Kidney (tissue), 14 donors: ENCODE measurements around the gene ORAI1. TPM values are rescaled to one million over a fixed set of nuclear protein-coding genes. Genes with fewer than 3 reads are reported as not detected.

Experiments
- DNase-seq, 5 donors: peaks; one replicate each; pipeline ENCODE4 v3.0.0-alpha.2; 2013 to 2020
- FAIRE-seq: peaks from 2 replicates; lab custom pipeline; 2012; peaks lifted over from hg19 to GRCh38; lab: Jason Lieb, UNC
- H3K27ac ChIP-seq, 2 donors: one replicate each; pipeline ENCODE4 v1.7.0; 2013; ENCODE audit warnings: low read depth in 2 of 2, low read length in 2 of 2, inconsistent platforms in 1 of 2
- H3K27me3 ChIP-seq: one replicate; pipeline ENCODE4 v1.7.1; 2013; ENCODE audit warnings: low read length, inconsistent platforms; ENCODE audit not compliant: control insufficient read depth, insufficient read depth
- H3K36me3 ChIP-seq, 3 donors: one replicate each; pipeline versions ENCODE4 v1.7.0 to v1.7.1; 2013; ENCODE audit warnings: low read length in 3 of 3, control low read depth in 1 of 3, inconsistent platforms in 1 of 3; ENCODE audit not compliant: insufficient read depth in 3 of 3, control insufficient read depth in 2 of 3
- H3K4me1 ChIP-seq, 3 donors: one replicate each; pipeline versions ENCODE4 v1.7.0 to v1.7.1; 2013; ENCODE audit warnings: low read length in 3 of 3, inconsistent platforms in 1 of 3, low read depth in 1 of 3; ENCODE audit not compliant: control insufficient read depth in 2 of 3, insufficient read depth in 2 of 3
- H3K4me3 ChIP-seq, 3 donors: one replicate each; pipeline versions ENCODE4 v1.7.0 to v1.8.1; 2013; ENCODE audit warnings: low read length in 3 of 3, control low read depth in 1 of 3, inconsistent platforms in 1 of 3
- H3K9ac ChIP-seq, 3 donors: one replicate each; pipeline versions ENCODE4 v1.7.0 to v1.7.1; 2013; ENCODE audit warnings: low read length in 3 of 3, control low read depth in 1 of 3, inconsistent platforms in 1 of 3
- H3K9me3 ChIP-seq, 3 donors: one replicate each; pipeline versions ENCODE4 v1.7.0 to v1.7.1; 2013; ENCODE audit warnings: low read length in 3 of 3, control low read depth in 1 of 3, inconsistent platforms in 1 of 3; ENCODE audit not compliant: control insufficient read depth in 2 of 3, insufficient read depth in 1 of 3
- CTCF ChIP-seq: IDR thresholded peaks from 3 replicates; pipeline ENCODE4 v1.5.1; 2012; ENCODE audit warnings: mild to moderate bottlenecking, moderate library complexity, borderline replicate concordance; ENCODE audit not compliant: insufficient read depth; ENCODE audit errors: extremely low read depth
- intact Hi-C: fragments of 100-400 bp; cut with DNase I; formaldehyde crosslinking; loops from one replicate; pipeline ENCODE4 v1.11.1; 2022
- polyA plus RNA-seq: library from polyadenylated mRNA; stranded (reverse); fragments of 350-450 nt; fragmentation: Illumina TruSeq; extraction: RNeasy Lipid Tissue Mini Kit (QIAGEN cat#74804); gene quantifications from one replicate; pipeline ENCODE4 v1.2.3, GENCODE V29; 2014; ENCODE audit warnings: low read depth, low replicate concordance; ENCODE audit not compliant: insufficient read depth
- total RNA-seq: library from RNA; stranded (reverse); fragmentation: NEBNext Ultra II Directional; extraction: Animal tissue kit (Norgen Biotek cat#: 25700); gene quantifications from one replicate; pipeline ENCODE4 v1.2.1, GENCODE V29; 2021
- donor health status: control.
- donor health status: control.
- donor health status: control.
- donor health status: control.
- donor health status: control.
- donor health status: DM: yes; HTN: yes; CAD: no.
- donor health status: Normal renal cell carcinoma (clear cell type).

Gene ORAI1
- total and polyA plus RNA-seq, 2 donors from 2014 or later = 16.5 to 18.2 TPM

GRCh38 chr12:121651320-121651719, 25.0 kb downstream of the ORAI1 start:
- Histone ChIP-seq H3K4me1 (no peaks in the 10 kb centered on the region), H3K4me3 (no peak overlapping the region), H3K36me3 (no peaks in the 10 kb centered on the region), H3K27me3 (no peaks in the 10 kb centered on the region), H3K9ac (no peak overlapping the region), H3K27ac (no peak overlapping the region), H3K9me3 (no peaks in the 10 kb centered on the region)
- intact Hi-C loops = no loop called here
- FAIRE-seq = no peak
- DNase-seq = peak in 3 of 5 donors; percentile 68 to 74 (median 74)
- no peak for TF ChIP-seq CTCF

GRCh38 chr12:121652767-121653497, 26.6 kb downstream of the ORAI1 start:
- H3K9ac ChIP-seq = no peak overlapping the region
- H3K4me3 ChIP-seq = no peak overlapping the region
- no peaks in the 10 kb centered on the region for H3K27me3 ChIP-seq
- no peak for TF ChIP-seq CTCF
- no peaks in the 10 kb centered on the region for H3K4me1 ChIP-seq
- DNase-seq (no peak), FAIRE-seq (no peak)
- intact Hi-C loops = no loop called here
- H3K36me3 ChIP-seq = no peaks in the 10 kb centered on the region
- H3K27ac ChIP-seq = no peak overlapping the region
- H3K9me3 ChIP-seq = no peaks in the 10 kb centered on the region

- TF ChIP-seq CTCF = no peak
- intact Hi-C loops = no loop called here
- DNase-seq (no peak), FAIRE-seq (no peak)
- H3K9me3 ChIP-seq = no peaks in the 10 kb centered on the region
- no peaks in the 10 kb centered on the region for H3K27me3 ChIP-seq
- no peak overlapping the region for H3K27ac ChIP-seq
- H3K4me3 ChIP-seq = no peak overlapping the region
- H3K36me3 ChIP-seq = no peaks in the 10 kb centered on the region
- H3K4me1 ChIP-seq = no peaks in the 10 kb centered on the region
- no peak overlapping the region for H3K9ac ChIP-seq
Measured at GRCh38 chr12:121653999-121654398, 27.7 kb downstream of the ORAI1 start.
